ENCODE measurements around the gene SLC26A11.
"Not testable (repeated sequence)": the region's sequence is repeated elsewhere in the genome, so short reads cannot be mapped to it uniquely, and the experiment has no call there.

Gene SLC26A11

DNA sequence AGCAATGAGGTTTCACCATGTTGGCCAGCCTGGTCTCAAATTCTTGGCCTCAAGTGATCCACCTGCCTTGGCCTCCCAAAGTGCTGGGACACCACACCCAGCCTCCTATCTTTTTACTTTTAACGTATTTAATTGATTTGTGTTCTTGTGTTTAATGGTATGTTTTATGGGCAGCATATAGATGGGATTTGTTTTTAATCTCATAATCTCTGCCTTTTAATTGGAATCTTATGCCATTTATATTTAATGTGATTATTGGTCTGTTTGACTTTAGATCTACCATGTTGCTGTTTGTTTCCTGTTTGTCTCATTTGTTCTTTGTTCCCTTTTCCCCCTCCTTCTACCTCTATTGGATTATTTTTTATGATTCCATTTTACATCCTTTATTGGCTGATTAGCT is 12.2 kb downstream of the SLC26A11 start:
- TF ChIP-seq, protein P1, sequence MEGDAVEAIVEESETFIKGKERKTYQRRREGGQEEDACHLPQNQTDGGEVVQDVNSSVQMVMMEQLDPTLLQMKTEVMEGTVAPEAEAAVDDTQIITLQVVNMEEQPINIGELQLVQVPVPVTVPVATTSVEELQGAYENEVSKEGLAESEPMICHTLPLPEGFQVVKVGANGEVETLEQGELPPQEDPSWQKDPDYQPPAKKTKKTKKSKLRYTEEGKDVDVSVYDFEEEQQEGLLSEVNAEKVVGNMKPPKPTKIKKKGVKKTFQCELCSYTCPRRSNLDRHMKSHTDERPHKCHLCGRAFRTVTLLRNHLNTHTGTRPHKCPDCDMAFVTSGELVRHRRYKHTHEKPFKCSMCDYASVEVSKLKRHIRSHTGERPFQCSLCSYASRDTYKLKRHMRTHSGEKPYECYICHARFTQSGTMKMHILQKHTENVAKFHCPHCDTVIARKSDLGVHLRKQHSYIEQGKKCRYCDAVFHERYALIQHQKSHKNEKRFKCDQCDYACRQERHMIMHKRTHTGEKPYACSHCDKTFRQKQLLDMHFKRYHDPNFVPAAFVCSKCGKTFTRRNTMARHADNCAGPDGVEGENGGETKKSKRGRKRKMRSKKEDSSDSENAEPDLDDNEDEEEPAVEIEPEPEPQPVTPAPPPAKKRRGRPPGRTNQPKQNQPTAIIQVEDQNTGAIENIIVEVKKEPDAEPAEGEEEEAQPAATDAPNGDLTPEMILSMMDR (IDR thresholded peaks at IDR 0.05; ENCODE audit: extremely low read depth, missing control alignments), result no peak
- no peak for DNase-seq (ENCODE audit: low spot score)

DNA sequence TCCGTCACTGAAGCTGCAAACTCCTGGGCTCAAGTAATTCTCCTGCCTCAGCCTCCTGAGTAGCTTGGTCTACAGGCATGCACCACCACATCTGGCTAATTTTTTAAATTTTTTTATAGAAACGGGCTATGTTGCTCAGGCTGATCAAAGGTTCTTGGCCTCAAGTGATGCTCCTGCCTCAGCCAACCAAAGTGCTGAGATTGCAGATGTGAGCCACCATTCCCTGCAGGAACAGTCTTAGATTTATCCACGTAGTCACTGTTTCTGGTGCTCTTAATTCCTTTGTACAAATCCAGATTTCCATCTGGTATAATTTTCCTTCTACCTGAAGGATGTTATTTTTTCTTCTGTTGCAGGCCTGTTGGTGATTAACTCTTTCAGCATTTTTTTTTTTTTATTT is 13.0 kb downstream of the SLC26A11 start:
- DNase-seq (ENCODE audit: low spot score), result no peak
- TF ChIP-seq, protein P1 (IDR thresholded peaks at IDR 0.05; ENCODE audit: extremely low read depth, missing control alignments), result no peak

DNA sequence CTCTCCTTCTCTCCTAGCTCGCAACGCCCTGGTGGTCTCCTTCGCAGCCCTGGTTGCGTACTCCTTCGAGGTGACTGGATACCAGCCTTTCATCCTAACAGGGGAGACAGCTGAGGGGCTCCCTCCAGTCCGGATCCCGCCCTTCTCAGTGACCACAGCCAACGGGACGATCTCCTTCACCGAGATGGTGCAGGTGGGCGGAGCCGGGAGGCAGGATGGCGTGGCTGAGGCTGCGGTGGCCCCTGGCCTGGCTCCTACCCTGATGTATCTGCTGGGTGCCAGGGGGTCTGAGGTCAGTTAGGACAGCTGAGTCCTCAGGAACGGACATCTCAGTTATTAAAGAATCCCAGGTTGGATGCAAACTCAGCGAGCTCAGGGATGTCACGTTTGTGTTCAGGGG is 16.7 kb downstream of the SLC26A11 start:
- DNase-seq (ENCODE audit: low spot score), result no peak
- TF ChIP-seq, protein P1 (IDR thresholded peaks at IDR 0.05; ENCODE audit: extremely low read depth, missing control alignments), result no peak

DNA sequence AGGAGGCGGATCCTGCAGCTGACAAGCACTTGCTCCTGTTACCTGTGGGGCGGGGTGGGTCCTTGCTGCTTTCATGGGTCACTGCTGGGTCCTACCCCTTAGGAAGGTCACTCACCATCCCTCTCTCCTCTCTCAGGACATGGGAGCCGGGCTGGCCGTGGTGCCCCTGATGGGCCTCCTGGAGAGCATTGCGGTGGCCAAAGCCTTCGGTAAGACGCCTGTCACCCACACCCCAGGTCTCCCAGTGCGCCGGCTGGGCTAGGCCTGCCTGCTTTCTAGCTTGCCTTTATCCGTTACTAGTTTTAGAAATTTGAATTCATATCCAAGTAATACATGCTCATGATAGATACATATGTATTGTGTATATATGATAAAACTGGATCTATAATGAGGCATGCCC is 17.2 kb downstream of the SLC26A11 start:
- TF ChIP-seq, protein P1 (IDR thresholded peaks at IDR 0.05; ENCODE audit: extremely low read depth, missing control alignments), result no peak
- DNase-seq (ENCODE audit: low spot score), result no peak

DNA sequence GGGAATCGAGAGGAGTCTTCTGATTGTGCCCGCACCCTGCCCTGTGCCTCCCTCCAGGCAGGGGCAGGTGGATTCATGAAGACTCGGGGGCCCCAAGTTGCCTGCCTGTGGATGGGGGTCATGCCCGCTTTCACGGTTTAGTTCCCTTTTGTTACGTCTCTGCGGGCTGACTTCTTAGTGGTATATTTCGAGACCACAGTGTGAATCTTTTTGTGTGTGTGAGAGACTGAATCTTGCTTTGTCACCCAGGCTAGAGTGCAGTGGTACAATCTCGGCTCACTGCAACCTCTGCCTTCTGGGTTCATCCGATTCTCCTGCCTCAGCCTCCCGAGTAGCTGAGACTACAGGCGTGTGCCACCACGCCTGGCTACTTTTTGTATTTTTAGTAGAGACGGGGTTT is 22.3 kb downstream of the SLC26A11 start:
- TF ChIP-seq, protein P1 (IDR thresholded peaks at IDR 0.05; ENCODE audit: extremely low read depth, missing control alignments), result no peak
- DNase-seq (ENCODE audit: low spot score), result no peak

DNA sequence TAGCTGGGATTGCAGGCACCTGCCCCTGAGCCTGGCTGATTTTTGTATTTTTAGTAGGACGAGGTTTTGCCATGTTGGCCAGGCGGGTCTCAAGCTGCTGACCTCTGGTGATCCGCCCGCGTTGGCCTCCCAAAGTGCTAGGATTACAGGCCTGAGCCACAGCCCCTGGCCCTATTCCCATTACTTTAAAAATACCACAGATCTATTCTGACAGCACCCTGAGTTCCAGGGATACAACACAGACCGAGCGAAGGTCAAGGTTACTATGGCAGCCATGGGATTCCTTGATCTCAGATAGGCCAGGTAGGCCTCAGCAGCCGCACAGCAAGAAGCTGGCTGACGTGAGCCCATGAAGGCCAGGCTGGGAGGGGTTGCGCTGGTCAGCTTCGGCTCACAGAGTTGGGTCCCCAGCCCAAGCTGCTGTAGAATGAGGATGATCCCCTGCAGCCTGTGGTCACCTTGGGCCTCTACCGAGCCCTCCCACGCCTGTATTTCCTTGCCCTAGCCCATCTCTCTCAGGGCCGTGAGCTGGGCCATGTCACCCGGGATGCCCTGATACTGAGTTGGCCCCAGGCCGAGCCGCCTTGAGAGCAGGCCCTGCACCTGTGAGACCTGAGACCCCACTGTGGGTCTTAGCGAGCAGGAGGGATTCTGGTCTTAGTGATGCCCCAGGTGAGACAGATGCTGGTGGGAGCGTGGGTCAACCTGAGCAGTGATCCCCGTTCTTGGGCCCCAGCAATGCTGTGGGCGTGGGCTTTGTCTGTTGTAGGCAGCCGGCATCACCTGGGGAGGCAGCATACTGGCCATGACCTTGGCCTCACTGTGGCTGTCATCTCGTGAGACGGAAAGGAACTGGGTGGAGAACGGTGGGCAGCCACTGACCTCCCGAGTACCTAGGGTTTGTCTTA is 23.6 kb downstream of the SLC26A11 start:
- TF ChIP-seq, protein P1 (IDR thresholded peaks at IDR 0.05; ENCODE audit: extremely low read depth, missing control alignments), result no peak
- DNase-seq (ENCODE audit: low spot score), result no peak

DNA sequence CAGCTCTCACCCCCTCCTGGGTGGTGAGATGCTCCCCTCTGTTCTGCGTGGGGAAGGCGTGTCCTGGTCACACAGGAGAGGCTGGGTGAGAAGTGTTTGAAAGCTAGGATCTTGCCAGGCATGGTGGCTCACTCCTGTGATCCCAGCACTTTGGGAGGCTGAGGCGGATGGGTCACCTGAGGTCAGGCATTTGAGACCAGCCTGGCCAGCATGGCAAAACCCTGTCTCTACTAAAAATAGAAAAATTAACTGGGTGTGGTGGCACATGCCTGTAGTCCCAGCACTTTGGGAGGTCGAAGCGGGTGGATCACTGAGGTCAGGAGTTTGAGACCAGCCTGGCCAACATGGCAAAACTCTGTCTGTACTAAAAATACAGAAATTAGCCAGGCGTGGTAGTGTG is 24.2 kb downstream of the SLC26A11 start:
- not testable (repeated sequence) for DNase-seq (ENCODE audit: low spot score)

Data from GM20000 (cell line).